WTC11 (cell line): Measurements from ENCODE around the gene KNL1.

Experiments
- ATF1 ChIP-seq: sonication (generic); formaldehyde crosslinking; IDR thresholded peaks from 2 replicates; pipeline ENCODE4 v1.8.1; 2023; ENCODE audit warnings: mild to moderate bottlenecking, moderate library complexity, missing genetic modification reagents
- ESRRA ChIP-seq: sonication (generic); formaldehyde crosslinking; IDR thresholded peaks from 2 replicates; pipeline ENCODE4 v1.8.1; 2022; ENCODE audit warnings: mild to moderate bottlenecking, missing genetic modification reagents, borderline replicate concordance
- MXD4 ChIP-seq: fragments of 250-450 bp; sonication (Bioruptor Pico); IDR thresholded peaks from 2 replicates; pipeline ENCODE4 v1.8.0; 2021; ENCODE audit warnings: mild to moderate bottlenecking, moderate library complexity, borderline replicate concordance
- NR2C2 ChIP-seq: sonication (generic); formaldehyde crosslinking; IDR thresholded peaks from 2 replicates; pipeline ENCODE4 v1.8.0; 2022; ENCODE audit warnings: mild to moderate bottlenecking, missing genetic modification reagents
- NR3C1 ChIP-seq: sonication (generic); formaldehyde crosslinking; conservative IDR thresholded peaks from 2 replicates; pipeline ENCODE4 v1.8.1; 2023; ENCODE audit warnings: low read depth, mild to moderate bottlenecking, missing genetic modification reagents
- TEAD4 ChIP-seq: sonication (generic); formaldehyde crosslinking; IDR thresholded peaks from 2 replicates; pipeline ENCODE4 v1.8.0; 2022; ENCODE audit warnings: mild to moderate bottlenecking, missing genetic modification reagents
- ZNF121 ChIP-seq: sonication (generic); formaldehyde crosslinking; IDR thresholded peaks from 2 replicates; pipeline ENCODE4 v1.8.0; 2023; ENCODE audit warnings: missing genetic modification reagents
- TF ChIP-seq, protein P1 (sequence below): sonication (generic); formaldehyde crosslinking; IDR thresholded peaks from 2 replicates; pipeline ENCODE4 v1.8.1; 2023; ENCODE audit warnings: mild to moderate bottlenecking, missing genetic modification reagents, moderate library complexity
- TF ChIP-seq, protein P2 (sequence below): fragments of 200-600 bp; IDR thresholded peaks from 2 replicates; pipeline ENCODE4 v1.8.0; 2022; ENCODE audit warnings: antibody characterized with exemption
- TF ChIP-seq, protein P3 (sequence below): sonication (generic); formaldehyde crosslinking; IDR thresholded peaks from 2 replicates; pipeline ENCODE4 v1.8.1; 2023; ENCODE audit warnings: mild to moderate bottlenecking, missing genetic modification reagents
- TF ChIP-seq, protein P4 (sequence below): fragments of 250-450 bp; sonication (Bioruptor Pico); IDR thresholded peaks from 2 replicates; pipeline ENCODE4 v1.9.0; 2021; ENCODE audit warnings: mild to moderate bottlenecking

DNA sequence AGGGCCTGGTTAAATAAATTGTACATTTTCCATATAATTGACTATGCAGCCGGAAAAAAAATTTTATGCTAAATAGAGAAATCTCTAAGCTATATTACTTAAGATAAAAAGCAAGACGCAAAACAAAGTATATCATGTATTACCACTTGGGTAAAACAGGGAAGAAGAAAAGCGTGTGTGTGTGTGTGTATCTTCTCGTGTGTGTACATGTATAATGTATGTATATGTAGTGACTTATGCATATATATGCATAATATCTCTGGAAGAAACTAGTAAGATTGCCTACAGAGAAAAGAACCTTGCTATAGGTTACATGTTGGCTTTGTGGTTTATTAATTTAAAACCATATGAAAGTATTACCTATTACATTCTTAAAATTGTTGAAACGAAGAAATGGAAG lies 19.0 kb downstream of the KNL1 start:
- TF ChIP-seq, protein P1, sequence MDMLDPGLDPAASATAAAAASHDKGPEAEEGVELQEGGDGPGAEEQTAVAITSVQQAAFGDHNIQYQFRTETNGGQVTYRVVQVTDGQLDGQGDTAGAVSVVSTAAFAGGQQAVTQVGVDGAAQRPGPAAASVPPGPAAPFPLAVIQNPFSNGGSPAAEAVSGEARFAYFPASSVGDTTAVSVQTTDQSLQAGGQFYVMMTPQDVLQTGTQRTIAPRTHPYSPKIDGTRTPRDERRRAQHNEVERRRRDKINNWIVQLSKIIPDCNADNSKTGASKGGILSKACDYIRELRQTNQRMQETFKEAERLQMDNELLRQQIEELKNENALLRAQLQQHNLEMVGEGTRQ (CRISPR knock-in tag) = no peak
- TF ChIP-seq, protein P2, sequence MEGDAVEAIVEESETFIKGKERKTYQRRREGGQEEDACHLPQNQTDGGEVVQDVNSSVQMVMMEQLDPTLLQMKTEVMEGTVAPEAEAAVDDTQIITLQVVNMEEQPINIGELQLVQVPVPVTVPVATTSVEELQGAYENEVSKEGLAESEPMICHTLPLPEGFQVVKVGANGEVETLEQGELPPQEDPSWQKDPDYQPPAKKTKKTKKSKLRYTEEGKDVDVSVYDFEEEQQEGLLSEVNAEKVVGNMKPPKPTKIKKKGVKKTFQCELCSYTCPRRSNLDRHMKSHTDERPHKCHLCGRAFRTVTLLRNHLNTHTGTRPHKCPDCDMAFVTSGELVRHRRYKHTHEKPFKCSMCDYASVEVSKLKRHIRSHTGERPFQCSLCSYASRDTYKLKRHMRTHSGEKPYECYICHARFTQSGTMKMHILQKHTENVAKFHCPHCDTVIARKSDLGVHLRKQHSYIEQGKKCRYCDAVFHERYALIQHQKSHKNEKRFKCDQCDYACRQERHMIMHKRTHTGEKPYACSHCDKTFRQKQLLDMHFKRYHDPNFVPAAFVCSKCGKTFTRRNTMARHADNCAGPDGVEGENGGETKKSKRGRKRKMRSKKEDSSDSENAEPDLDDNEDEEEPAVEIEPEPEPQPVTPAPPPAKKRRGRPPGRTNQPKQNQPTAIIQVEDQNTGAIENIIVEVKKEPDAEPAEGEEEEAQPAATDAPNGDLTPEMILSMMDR = no peak
- TF ChIP-seq, protein P3, sequence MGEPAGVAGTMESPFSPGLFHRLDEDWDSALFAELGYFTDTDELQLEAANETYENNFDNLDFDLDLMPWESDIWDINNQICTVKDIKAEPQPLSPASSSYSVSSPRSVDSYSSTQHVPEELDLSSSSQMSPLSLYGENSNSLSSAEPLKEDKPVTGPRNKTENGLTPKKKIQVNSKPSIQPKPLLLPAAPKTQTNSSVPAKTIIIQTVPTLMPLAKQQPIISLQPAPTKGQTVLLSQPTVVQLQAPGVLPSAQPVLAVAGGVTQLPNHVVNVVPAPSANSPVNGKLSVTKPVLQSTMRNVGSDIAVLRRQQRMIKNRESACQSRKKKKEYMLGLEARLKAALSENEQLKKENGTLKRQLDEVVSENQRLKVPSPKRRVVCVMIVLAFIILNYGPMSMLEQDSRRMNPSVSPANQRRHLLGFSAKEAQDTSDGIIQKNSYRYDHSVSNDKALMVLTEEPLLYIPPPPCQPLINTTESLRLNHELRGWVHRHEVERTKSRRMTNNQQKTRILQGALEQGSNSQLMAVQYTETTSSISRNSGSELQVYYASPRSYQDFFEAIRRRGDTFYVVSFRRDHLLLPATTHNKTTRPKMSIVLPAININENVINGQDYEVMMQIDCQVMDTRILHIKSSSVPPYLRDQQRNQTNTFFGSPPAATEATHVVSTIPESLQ (CRISPR knock-in tag) = no peak
- TF ChIP-seq TEAD4 = no peak
- TF ChIP-seq ESRRA (CRISPR knock-in tag) = no peak
- TF ChIP-seq NR3C1 = no peak
- TF ChIP-seq, protein P4, sequence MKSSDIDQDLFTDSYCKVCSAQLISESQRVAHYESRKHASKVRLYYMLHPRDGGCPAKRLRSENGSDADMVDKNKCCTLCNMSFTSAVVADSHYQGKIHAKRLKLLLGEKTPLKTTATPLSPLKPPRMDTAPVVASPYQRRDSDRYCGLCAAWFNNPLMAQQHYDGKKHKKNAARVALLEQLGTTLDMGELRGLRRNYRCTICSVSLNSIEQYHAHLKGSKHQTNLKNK (CRISPR knock-in tag) = no peak
- TF ChIP-seq NR2C2 (CRISPR knock-in tag) = no peak
- TF ChIP-seq ZNF121 (CRISPR knock-in tag) = no peak
- no peak for TF ChIP-seq MXD4 (CRISPR knock-in tag)
- TF ChIP-seq ATF1 (CRISPR knock-in tag) = no peak
